ENCODE data around the gene TRAM2. TPM values are rescaled to one million over a fixed set of nuclear protein-coding genes. Genes with fewer than 3 reads are reported as not detected.

TRAM2 gene
- total and polyA plus RNA-seq, 9 of the 15 experiments (the other 6 are each of a cell fraction or from before 2014, with no cell fraction given), result 2.6 to 13.3 (median 8.9) TPM

- TF ChIP-seq, protein P1, sequence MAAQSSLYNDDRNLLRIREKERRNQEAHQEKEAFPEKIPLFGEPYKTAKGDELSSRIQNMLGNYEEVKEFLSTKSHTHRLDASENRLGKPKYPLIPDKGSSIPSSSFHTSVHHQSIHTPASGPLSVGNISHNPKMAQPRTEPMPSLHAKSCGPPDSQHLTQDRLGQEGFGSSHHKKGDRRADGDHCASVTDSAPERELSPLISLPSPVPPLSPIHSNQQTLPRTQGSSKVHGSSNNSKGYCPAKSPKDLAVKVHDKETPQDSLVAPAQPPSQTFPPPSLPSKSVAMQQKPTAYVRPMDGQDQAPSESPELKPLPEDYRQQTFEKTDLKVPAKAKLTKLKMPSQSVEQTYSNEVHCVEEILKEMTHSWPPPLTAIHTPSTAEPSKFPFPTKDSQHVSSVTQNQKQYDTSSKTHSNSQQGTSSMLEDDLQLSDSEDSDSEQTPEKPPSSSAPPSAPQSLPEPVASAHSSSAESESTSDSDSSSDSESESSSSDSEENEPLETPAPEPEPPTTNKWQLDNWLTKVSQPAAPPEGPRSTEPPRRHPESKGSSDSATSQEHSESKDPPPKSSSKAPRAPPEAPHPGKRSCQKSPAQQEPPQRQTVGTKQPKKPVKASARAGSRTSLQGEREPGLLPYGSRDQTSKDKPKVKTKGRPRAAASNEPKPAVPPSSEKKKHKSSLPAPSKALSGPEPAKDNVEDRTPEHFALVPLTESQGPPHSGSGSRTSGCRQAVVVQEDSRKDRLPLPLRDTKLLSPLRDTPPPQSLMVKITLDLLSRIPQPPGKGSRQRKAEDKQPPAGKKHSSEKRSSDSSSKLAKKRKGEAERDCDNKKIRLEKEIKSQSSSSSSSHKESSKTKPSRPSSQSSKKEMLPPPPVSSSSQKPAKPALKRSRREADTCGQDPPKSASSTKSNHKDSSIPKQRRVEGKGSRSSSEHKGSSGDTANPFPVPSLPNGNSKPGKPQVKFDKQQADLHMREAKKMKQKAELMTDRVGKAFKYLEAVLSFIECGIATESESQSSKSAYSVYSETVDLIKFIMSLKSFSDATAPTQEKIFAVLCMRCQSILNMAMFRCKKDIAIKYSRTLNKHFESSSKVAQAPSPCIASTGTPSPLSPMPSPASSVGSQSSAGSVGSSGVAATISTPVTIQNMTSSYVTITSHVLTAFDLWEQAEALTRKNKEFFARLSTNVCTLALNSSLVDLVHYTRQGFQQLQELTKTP (IDR thresholded peaks at IDR 0.05; ENCODE audit: low read depth in 1 of 2, partially characterized antibody in 2 of 2), result no peak
- no peak for TF ChIP-seq TAF9B (IDR thresholded peaks at IDR 0.05; ENCODE audit: partially characterized antibody)
- TF ChIP-seq NFYB (IDR thresholded peaks at IDR 0.05; ENCODE audit: extremely low read depth, insufficient read length), result no peak
- TF ChIP-seq ZNF324 (CRISPR knock-in tag; IDR thresholded peaks at IDR 0.05), result no peak
- no peak for TF ChIP-seq RFX1 (IDR thresholded peaks at IDR 0.05)
- TF ChIP-seq XRCC4 (IDR thresholded peaks at IDR 0.05; ENCODE audit: extremely low read depth, insufficient read depth, insufficient read length), result no peak
- no peak for TF ChIP-seq SMAD4 (CRISPR knock-in tag; conservative IDR thresholded peaks at IDR 0.05)
- BruUV-seq (replicated peaks), result no TSS peak
- Histone ChIP-seq H2AFZ (ENCODE audit: low read depth, low read length) (no peak overlapping the region), H4K20me1 (replicated peaks; ENCODE audit: control insufficient read depth, insufficient read depth, low read length) (no peaks in the 10 kb centered on the region), H3K4me1 (replicated peaks in 1 of 2; ENCODE audit: control insufficient read depth in 2 of 2, insufficient read depth in 2 of 2, low read length in 2 of 2) (no peaks in the 10 kb centered on the region), H3K4me3 (no peak overlapping the region), H3K9ac (ENCODE audit: insufficient read depth in 1 of 2, low read depth in 2 of 2, low read length in 2 of 2) (no peak overlapping the region), H3K27ac (ENCODE audit: extremely low read depth, low read depth, low read length) (no peak overlapping the region), H3K9me3 (replicated peaks; ENCODE audit: control insufficient read depth, insufficient read depth, low read depth, low read length) (no peaks in the 10 kb centered on the region), H3K27me3 (ENCODE audit: control insufficient read depth in 2 of 2, insufficient read depth in 2 of 2, low read length in 2 of 2) (no peaks in the 10 kb centered on the region), H3K79me2 (ENCODE audit: control insufficient read depth, insufficient read depth, low read length) (no peaks in the 10 kb centered on the region), H3K4me2 (ENCODE audit: insufficient read depth, low read length) (no peak overlapping the region), H3K36me3 (ENCODE audit: control insufficient read depth, insufficient read depth, low read length) (peaks cover 7% of the 10 kb centered on the region; the same call in 1 of the 3 replicates), H3K9me1 (ENCODE audit: control insufficient read depth, insufficient read depth, low read length) (no peaks in the 10 kb centered on the region)
- ChIA-PET POLR2A (interaction anchor here (0.6 kb wide), 1 partner anchor 228 kb away, joined by 3 read pairs; no protein-coding TSS in a partner anchor), CTCF (ENCODE audit: low intra/inter-chr PET ratio) (no interaction called here)
- FAIRE-seq (no peak), ATAC-seq (no peak), DNase-seq (ENCODE audit: extremely low read depth in 1 of 4, low spot score in 3 of 4) (no peak)
- 77% methylated on average over 9 of the region's 10 CpGs for WGBS (ENCODE audit: insufficient coverage, low coverage, missing lambda C conversion rate)
- intact Hi-C loops (cut with micrococcal nuclease), result no loop called here
- in situ Hi-C loops (cut with MboI), result no loop called here
Measured at GRCh38 chr6:52530351-52530750, 46.5 kb downstream of the TRAM2 start.
